Keratinocyte (primary cell): Measurements from ENCODE around the gene SVOPL. TPM values are rescaled to one million over a fixed set of nuclear protein-coding genes. Genes with fewer than 3 reads are reported as not detected.

ENCODE experiments used
- DNase-seq: peaks from one replicate; pipeline ENCODE4 v3.0.0-alpha.2; 2011; ENCODE audit warnings: low read depth, missing footprints, low spot score
- FAIRE-seq: peaks from 2 replicates; lab custom pipeline; 2011; peaks lifted over from hg19 to GRCh38; lab: Jason Lieb, UNC
- H2AFZ ChIP-seq: 2 replicates; pipeline ENCODE4 v1.6.0; 2012; ENCODE audit warnings: low read length, control low read depth, inconsistent platforms; ENCODE audit not compliant: control insufficient read depth
- H3K27ac ChIP-seq: 2 replicates; pipeline ENCODE4 v1.5.1; 2011; ENCODE audit warnings: low read length; ENCODE audit not compliant: control insufficient read depth, insufficient read depth
- H3K27me3 ChIP-seq: 3 replicates; pipeline ENCODE4 v1.6.0; 2011; ENCODE audit warnings: low read length; ENCODE audit not compliant: control insufficient read depth, insufficient read depth; ENCODE audit errors: extremely low read depth
- H3K36me3 ChIP-seq, 2 experiments: 2 replicates in 1 of 2; 3 replicates in 1 of 2; pipeline ENCODE4 v1.5.1; 2011; ENCODE audit warnings: low read length in 2 of 2, mild to moderate bottlenecking in 1 of 2; ENCODE audit not compliant: control insufficient read depth in 2 of 2, insufficient read depth in 2 of 2; ENCODE audit errors: extremely low read depth in 1 of 2
- H3K4me1 ChIP-seq: 3 replicates; pipeline ENCODE4 v1.5.1; 2011; ENCODE audit warnings: low read length; ENCODE audit not compliant: control insufficient read depth, insufficient read depth; ENCODE audit errors: extremely low read depth
- H3K4me2 ChIP-seq: 3 replicates; pipeline ENCODE4 v1.6.0; 2011; ENCODE audit warnings: low read depth, low read length; ENCODE audit not compliant: control insufficient read depth, insufficient read depth; ENCODE audit errors: extremely low read depth
- H3K4me3 ChIP-seq, 3 experiments: fragments of 200-600 bp in 1 of 3; sonication (generic) in 1 of 3; 2 replicates in 2 of 3; 3 replicates in 1 of 3; pipeline ENCODE4 v1.5.1; 2011 to 2016; ENCODE audit warnings: low read length in 3 of 3, mild to moderate bottlenecking in 3 of 3, control low read depth in 2 of 3, inconsistent platforms in 1 of 3, low read depth in 1 of 3, mixed read lengths in 1 of 3, mixed run types in 1 of 3, moderate library complexity in 1 of 3; ENCODE audit not compliant: control insufficient read depth in 2 of 3, insufficient read depth in 2 of 3; ENCODE audit errors: extremely low read depth in 1 of 3
- H3K79me2 ChIP-seq: 2 replicates; pipeline ENCODE4 v1.6.0; 2012; ENCODE audit warnings: low read length; ENCODE audit not compliant: control insufficient read depth, insufficient read depth
- H3K9ac ChIP-seq: 3 replicates; pipeline ENCODE4 v1.6.0; 2011; ENCODE audit warnings: low read length; ENCODE audit not compliant: control insufficient read depth, insufficient read depth; ENCODE audit errors: extremely low read depth
- H3K9me1 ChIP-seq: 3 replicates; pipeline ENCODE4 v1.6.0; 2011; ENCODE audit warnings: low read length; ENCODE audit not compliant: control insufficient read depth, insufficient read depth; ENCODE audit errors: extremely low read depth
- H3K9me3 ChIP-seq: 2 replicates; pipeline ENCODE4 v1.5.1; 2012; ENCODE audit warnings: low read depth, low read length; ENCODE audit not compliant: control insufficient read depth
- H4K20me1 ChIP-seq: 3 replicates; pipeline ENCODE4 v1.6.0; 2011; ENCODE audit warnings: low read length; ENCODE audit not compliant: control insufficient read depth, insufficient read depth; ENCODE audit errors: extremely low read depth
- EZH2 ChIP-seq: IDR thresholded peaks from one replicate; pipeline ENCODE4 v1.6.1; 2012; ENCODE audit warnings: inconsistent platforms, mild to moderate bottlenecking, low read length, moderate library complexity
- dilution Hi-C: fragments of 300-500 bp; cut with MboI; formaldehyde crosslinking; loops from one replicate; pipeline ENCODE4 v1.7.0; 2020; ENCODE audit warnings: low sequenced_read_pairs; ENCODE audit not compliant: extremely low pct_ligation_motif_present
- polyA plus RNA-seq, 5 experiments: library from polyadenylated mRNA; depleted of rRNA in 3 of 5; stranded (reverse) in 3 of 5; stranded (forward) in 1 of 5; unstranded in 1 of 5; fragments of >200 nt; gene quantifications; 1 replicate in 1 of 5; 2 replicates in 3 of 5; 3 replicates in 1 of 5; pipeline versions ENCODE4 v1.2.1 to v1.2.3, GENCODE V29; 2011 to 2012; ENCODE audit warnings: missing spikeins in 2 of 5, low read depth in 1 of 5, low replicate concordance in 1 of 5
- TF ChIP-seq, protein P1 (sequence below), 3 experiments: IDR thresholded peaks in 1 of 3; conservative IDR thresholded peaks in 1 of 3; optimal IDR thresholded peaks in 1 of 3; 2 replicates in 2 of 3; 3 replicates in 1 of 3; pipeline versions ENCODE3 to v1.5.1; 2011; ENCODE audit warnings: low read length in 3 of 3, mild to moderate bottlenecking in 3 of 3, moderate library complexity in 2 of 3, control low read depth in 1 of 3, inconsistent platforms in 1 of 3; ENCODE audit not compliant: insufficient read depth in 2 of 3; ENCODE audit errors: extremely low read depth in 1 of 3

Gene SVOPL
- polyA plus RNA-seq, 1 donor (not counting 4 experiments of a cell fraction or from before 2014, with no cell fraction given), result not detected

DNA sequence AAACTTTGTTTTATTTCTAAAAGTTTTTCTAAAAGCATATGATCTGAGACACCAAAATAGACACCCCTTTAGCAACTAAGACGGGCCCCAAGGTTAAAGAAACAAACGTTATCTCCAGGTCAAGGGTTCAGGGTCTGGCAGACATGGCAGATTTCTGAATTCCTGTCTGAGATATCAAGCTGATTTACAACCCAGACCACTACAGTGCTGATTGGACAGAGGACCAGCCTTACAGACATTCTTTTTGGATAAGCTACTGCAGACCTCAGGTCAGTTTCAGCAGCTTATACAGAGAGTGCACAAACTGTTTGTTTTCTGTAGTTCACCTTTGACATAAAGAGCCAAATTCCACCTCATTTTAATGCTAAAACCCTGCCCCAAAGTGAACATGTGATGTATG, 34.8 kb downstream of the SVOPL start:
- dilution Hi-C loops, result no loop called here

DNA sequence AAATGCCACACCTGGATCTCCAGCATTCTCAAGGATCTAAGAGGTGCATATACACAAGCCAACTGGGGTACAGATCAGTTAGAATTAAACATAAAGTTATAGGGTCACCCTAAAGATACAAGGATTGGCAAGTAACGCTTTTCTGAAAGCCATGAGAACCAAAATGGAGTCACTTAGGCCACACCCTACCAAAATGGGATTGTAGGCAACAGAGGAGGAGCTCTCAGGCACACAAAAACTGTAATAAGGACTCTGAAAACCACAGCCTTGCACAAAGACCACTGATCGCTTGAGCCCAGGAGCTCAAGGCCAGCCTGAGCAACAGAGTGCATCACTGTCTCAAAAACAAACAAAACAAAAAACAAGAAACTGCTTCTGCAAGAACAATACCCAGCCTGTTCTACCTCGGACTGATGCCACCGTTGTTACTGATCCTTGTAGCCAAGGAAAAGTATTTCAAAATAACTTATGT, 35.5 kb downstream of the SVOPL start:
- TF ChIP-seq, protein P1, sequence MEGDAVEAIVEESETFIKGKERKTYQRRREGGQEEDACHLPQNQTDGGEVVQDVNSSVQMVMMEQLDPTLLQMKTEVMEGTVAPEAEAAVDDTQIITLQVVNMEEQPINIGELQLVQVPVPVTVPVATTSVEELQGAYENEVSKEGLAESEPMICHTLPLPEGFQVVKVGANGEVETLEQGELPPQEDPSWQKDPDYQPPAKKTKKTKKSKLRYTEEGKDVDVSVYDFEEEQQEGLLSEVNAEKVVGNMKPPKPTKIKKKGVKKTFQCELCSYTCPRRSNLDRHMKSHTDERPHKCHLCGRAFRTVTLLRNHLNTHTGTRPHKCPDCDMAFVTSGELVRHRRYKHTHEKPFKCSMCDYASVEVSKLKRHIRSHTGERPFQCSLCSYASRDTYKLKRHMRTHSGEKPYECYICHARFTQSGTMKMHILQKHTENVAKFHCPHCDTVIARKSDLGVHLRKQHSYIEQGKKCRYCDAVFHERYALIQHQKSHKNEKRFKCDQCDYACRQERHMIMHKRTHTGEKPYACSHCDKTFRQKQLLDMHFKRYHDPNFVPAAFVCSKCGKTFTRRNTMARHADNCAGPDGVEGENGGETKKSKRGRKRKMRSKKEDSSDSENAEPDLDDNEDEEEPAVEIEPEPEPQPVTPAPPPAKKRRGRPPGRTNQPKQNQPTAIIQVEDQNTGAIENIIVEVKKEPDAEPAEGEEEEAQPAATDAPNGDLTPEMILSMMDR (optimal IDR thresholded peaks at IDR 0.05 in 1 of 3, IDR thresholded peaks at IDR 0.05 in 1 of 3, conservative IDR thresholded peaks at IDR 0.05 in 1 of 3; ENCODE audit: extremely low read depth in 1 of 3, insufficient read depth in 2 of 3, low read length in 3 of 3), result no peak
- TF ChIP-seq EZH2, result no peak

More for the DNA sequence above, 34.8 kb downstream of the SVOPL start:
- Histone ChIP-seq H3K79me2 (no peaks in the 10 kb centered on the region), H3K36me3 (no peaks in the 10 kb centered on the region), H3K27ac (no peak overlapping the region), H4K20me1 (no peaks in the 10 kb centered on the region), H3K9me3 (no peaks in the 10 kb centered on the region), H3K9ac (no peak overlapping the region), H3K4me3 (no peak overlapping the region), H3K27me3 (no peaks in the 10 kb centered on the region), H3K4me2 (no peak overlapping the region), H2AFZ (no peak overlapping the region), H3K4me1 (no peaks in the 10 kb centered on the region), H3K9me1 (no peaks in the 10 kb centered on the region)
- DNase-seq (no peak), FAIRE-seq (no peak)
- TF ChIP-seq, protein P1 (optimal IDR thresholded peaks at IDR 0.05 in 1 of 3, IDR thresholded peaks at IDR 0.05 in 1 of 3, conservative IDR thresholded peaks at IDR 0.05 in 1 of 3; ENCODE audit: extremely low read depth in 1 of 3, insufficient read depth in 2 of 3, low read length in 3 of 3), result no peak
- TF ChIP-seq EZH2, result no peak

More for the DNA sequence above, 35.5 kb downstream of the SVOPL start:
- Histone ChIP-seq H3K36me3 (no peaks in the 10 kb centered on the region), H3K27ac (no peak overlapping the region), H3K4me1 (no peaks in the 10 kb centered on the region), H3K4me2 (no peak overlapping the region), H3K9ac (no peak overlapping the region), H2AFZ (no peak overlapping the region), H3K27me3 (no peaks in the 10 kb centered on the region), H3K4me3 (no peak overlapping the region), H3K9me1 (no peaks in the 10 kb centered on the region), H4K20me1 (no peaks in the 10 kb centered on the region), H3K9me3 (no peaks in the 10 kb centered on the region), H3K79me2 (no peaks in the 10 kb centered on the region)
- dilution Hi-C loops, result no loop called here
- no peak for FAIRE-seq
- DNase-seq, result no peak
